HG02588 (cell line): Measurements from ENCODE around the gene BEGAIN.
"Not testable (repeated sequence)": the region's sequence is repeated elsewhere in the genome, so short reads cannot be mapped to it uniquely, and the experiment has no call there.

Experiments
- ATAC-seq: cut with Tn5 transposase; IDR thresholded peaks from one replicate; pipeline ENCODE4 v1.9.1; 2021; ENCODE audit warnings: mild to moderate bottlenecking, moderate library complexity; ENCODE audit not compliant: unreplicated experiment

The BEGAIN gene

DNA sequence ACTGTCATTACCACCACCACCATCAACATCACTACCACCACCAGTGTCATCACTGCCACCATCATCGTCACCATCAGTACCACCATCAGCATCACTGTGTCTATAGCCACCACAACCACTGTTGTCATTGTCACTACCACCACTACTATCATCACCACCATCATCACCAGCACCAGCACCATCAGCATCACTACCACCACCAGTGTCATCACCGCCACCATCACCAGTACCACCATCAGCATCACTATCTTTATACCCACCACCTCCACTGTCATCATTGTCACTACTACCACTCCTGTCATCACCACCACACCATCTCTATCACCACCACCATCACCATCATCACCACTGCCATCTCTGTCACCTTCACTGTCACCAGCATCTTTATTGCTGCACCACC lies 60.6 kb downstream of the BEGAIN start:
- no peak for ATAC-seq

DNA sequence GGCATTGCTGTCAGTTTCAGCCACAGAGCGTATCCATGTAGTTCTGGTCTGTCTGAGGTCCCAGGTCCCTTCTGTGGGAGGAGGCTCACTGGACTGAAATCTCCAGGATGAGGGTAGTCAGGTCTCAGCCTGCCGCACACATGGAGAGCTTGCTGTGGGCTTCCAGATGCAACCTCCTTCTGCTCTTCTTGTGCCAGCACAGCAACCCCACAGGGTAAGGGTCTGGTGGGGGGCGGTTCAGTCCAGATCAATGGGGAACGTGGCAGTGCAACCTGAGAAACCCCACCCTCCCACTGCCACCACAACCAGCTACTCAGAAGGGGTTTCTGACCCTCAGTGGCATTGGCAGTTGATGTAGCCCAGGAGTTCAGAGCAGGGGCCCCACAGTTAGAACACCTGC lies 61.2 kb downstream of the BEGAIN start:
- ATAC-seq, result no peak

DNA sequence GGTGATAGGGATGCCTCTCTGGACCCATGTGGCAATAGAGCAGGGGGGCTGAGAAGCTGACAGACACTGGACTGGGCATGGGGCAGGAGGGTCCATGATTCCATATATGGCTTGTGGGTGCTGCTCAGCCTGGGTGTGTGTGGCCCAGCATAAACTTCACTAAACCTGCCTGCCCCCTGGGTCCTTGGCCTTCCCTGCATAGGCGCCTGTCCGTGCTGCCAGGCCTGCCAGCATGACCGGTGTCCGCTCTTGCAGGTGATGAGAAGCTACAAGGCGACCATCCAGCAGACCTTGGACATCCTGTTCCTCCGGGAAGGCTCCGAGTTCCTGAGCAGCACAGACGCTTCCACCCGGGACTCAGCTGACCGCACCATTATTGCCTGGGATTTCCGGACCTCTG lies 61.6 kb downstream of the BEGAIN start:
- ATAC-seq, result no peak

DNA sequence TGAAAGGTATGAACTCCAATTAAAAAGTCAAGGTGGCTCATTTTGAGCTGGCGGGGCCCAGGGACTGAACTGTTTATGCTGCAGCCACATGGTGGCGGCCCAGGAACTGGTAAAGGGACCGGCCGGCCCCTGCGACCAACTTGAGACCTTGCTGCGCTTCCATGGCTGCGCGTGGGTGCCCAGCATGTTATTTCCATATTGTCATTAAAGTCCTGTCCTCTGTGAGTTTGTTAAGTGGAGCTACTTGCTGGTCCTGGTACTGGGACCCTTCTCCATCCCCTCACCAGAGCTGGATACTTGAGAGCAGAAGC lies 62.3 kb downstream of the BEGAIN start:
- ATAC-seq, result no peak

DNA sequence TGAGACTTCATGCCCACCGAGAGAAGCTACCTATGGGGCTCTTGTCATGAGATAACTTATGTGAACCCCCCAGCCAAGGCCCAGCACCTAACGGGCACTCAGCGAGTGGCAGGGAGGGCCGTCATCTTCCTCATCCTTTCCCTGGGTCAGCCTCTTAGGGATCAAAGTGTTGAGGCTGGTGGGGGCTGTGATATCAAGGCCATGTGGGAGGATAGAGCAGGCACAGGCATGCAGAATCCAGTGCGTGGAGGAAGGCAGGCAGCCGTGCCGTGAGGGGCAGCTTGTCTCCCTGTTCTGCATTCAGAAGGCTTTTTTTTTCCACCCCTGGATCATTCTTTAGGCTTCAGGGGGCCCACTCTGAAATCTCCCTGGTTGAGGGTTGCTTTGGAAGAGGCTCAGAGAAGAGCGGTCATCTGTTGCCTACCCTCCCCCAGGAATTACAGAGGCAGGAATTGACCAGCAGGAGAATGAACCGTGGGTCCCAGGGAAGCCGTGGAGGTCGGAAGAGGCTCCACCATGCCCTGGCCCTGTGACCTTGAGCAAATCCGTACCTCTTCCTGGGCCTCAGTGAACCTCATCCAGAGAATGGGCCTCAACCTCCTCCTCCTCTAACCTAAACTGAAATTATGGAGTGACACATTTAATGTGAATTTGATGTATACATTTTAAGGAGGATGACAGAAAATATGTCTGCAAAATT lies 62.8 kb downstream of the BEGAIN start:
- no peak for ATAC-seq

DNA sequence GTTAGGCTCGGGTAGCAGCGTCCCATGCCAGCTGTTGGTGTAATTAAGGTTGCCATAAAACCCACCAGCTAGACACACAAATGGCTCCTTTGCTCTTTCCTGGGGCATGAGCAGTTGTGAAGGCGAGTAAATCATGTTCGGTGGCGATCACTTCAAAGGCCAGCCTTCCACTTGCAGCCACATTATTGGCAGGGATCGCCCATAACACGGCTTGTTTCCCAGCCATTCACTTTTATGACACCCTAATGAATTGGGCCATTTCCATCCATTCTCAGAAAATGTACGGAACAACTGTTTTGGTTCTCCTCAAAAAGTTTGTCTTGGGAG lies 63.4 kb downstream of the BEGAIN start:
- ATAC-seq, result no peak

DNA sequence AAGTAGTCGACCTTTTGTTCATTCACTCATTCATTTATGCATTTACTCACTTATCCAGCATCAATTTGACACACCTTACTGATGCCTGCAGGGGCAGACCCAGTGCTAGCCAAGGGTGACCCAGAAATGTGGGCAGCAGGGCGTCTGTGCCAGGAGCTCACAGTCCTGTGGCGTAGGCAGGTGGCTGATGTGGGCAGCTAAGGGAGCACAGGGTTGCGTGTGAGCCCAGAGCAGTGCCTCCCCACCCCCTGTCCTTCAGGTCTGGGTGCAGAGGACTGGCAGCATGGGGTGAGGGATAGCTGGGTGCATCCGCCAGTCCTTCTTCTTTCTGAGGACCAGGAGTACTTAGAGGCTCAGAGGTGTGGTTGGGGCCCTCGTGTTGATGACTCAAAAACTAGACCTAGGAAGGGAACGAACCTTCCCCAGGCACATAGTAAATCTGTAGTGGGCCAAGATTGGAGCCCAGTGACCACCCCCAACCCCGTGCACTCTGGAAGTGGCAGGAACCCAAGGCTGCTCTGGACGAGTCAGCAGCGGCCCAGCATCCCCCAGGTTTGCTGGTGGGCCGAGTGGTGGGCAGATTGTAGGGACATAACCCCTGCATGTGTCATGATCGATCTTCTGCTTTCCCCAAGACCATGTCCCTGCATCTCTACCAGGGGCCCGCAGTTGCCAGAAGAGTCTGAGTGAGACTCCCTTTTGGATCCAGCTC lies 63.9 kb downstream of the BEGAIN start:
- ATAC-seq, result no peak

DNA sequence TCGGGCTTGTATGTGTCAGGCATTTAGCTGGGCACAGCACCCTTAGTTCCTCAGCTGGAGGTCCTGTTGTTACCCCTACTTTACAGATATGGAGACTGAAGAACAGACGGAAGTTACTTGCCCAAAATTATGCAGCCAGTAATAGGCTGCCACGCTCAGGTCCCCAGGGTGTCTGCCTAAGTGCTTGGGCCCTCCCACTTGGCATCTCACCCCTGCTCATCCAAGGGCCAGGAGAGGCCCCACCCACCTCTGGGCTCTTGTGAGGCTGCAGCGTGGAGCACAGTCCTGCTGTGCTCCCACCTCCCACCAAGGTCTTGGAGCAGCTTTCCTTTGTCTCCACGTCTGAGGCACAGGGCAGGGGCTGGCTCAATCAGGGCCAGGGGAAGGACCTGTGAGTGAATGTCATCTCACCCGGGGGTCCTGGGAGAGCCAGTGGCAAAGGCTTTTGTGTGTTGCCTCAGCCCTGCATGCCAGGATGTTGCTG lies 64.6 kb downstream of the BEGAIN start:
- ATAC-seq, result no peak

DNA sequence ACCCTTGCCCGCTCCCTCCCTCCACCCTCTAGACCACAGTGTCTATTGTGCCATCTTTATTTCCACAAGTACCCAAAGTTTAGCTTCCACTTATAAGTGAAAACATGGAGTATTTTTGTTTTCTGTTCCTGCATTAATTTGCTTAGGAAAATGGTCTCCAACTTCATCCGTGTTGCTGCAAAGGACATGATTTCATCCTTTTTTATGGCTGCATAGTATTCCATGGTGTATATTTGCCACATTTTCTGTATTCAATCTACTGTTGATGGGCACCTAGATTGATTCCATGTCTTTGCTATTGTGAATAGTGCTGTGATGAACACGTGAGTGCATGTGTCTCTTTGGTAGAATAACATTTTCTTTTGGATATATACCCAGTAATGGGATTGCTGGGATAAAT lies 81.2 kb downstream of the BEGAIN start:
- not testable (repeated sequence) for ATAC-seq

DNA sequence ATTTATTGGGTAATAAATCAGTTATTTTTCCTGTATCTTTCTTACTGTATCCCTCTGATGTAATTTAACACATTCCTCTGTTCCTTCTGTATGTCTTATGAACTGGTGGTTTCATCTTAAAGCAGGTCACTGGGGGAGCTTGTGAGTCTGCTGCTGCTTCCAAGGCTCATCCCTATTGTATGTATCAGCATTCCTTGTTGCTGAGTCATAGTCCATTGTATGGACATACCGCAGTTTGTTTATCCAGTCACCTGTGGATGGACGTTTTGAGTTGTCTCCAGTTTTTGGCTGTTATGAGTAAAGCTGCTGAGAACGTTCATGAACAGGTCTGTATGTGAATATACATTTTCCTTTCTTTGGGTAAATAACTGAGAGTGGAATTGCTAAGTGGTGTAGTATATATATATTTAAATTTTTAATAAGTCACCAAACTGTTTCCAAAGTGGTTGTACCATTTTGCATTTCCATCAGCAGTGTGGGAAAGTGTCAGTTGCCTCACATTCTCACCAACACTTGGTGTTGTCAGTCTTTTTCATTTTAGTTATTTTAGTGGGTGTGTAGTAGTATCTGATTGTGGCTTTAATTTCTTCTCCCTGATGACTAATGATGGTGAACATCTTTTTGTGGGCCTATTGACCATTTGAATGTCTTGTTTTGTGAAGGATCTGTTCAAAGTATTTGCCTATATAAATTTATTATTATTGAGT lies 82.7 kb downstream of the BEGAIN start:
- ATAC-seq, result no peak

DNA sequence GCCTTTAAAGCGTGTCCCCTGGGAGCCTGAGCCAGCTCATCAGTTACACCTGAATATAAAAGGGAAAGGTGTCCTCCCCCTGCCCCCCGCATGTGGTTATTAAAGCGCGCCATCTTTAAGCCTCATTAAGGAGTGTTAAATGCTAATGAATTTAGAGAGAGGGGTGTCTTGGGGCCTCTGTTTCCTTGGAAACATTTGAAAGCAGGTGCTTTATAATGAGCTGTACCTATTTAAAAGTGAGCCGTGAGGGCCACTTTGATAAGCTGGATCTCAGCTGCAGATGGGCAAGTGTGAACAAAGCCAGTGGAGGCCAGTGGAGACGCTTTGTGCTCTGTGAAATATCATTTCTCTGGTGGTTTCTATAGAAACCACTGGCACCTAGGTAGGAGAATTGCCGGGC lies 84.0 kb downstream of the BEGAIN start:
- ATAC-seq, result no peak

DNA sequence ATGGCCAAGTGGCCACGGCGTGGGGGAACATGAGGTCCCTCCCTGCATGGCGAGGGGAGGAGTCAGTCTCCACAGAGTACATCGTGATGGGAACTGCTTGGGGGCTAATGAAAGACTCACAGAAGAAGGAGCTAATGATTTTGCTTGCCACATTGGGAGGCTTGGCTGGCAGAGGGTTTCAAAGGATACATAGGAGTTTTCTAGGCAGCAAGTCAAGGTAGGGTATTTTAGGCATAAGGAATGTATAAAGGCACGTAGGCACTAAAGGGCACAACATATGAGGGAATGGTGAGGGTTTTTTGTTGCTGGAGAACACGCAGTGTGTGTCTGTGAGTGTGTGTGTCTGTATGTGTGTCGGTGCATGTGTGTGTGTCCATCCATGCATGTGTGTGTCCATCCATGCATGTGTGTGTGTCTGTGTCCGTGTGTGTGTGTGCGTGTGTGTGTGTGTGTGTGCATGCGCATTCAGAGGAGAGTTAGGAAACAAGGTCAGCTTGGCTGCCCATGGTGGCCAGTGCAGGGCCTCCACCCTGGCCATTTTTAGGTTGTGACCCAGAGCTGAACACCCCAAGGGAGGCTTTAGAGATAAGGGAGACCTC lies 84.5 kb downstream of the BEGAIN start:
- no peak for ATAC-seq

DNA sequence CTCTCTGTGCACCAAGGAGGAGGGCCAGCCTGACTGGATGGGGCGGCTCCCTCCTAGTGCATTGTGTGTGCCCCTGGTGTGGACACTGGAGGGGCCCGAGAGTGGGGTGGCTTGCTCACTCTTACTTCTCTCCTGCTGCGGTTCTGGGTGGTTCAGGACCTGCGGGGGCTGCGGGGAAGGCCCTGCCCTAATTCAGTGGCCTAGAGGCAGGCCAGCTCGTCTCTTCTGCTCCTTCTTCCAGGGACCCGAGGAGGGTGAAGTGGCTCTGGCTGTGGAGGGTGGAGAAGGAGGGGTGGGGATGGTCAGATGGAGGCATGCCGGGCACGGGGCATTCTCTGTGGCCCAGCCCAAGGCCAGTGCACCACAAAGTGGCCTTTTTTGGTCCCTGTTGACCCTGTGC lies 87.1 kb downstream of the BEGAIN start:
- no peak for ATAC-seq

DNA sequence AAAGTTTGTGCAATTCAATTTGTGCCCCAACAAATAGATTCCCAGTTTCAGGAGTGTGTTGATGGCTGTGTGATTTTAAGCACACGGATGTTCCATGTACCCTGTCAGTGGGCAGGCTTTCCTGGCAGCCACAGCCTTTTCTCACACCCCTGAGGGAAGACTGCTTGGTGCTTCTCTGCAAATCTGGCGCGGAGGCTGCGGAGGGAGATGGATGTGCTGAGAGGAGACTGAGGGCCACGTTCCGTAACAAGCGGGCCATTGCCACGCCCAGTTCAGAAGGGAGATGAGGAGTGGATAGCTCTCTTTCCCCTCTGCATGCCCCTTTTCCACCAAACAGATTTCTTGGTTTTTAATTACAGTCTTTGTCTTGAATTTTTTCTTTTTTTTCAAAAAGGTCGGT lies 89.1 kb downstream of the BEGAIN start:
- ATAC-seq, result no peak

DNA sequence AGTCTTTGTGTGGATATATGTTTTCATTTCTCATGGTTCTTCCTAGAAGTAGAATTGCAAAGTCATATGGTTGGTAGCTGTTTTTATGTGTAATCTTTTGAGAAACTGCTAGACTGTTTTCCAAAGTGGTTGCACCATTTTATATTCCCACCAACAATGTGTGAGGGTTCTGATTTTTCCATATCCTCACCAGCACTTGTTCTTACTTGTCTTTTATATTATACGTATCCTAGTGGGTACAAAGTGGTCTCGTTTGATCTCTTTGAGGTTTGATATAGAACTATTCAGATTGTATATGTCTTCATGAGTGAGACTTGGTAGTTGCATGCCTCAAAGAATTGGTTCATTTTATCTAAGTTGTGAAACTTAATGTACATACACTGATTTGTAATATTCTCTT lies 91.3 kb downstream of the BEGAIN start:
- ATAC-seq, result no peak

DNA sequence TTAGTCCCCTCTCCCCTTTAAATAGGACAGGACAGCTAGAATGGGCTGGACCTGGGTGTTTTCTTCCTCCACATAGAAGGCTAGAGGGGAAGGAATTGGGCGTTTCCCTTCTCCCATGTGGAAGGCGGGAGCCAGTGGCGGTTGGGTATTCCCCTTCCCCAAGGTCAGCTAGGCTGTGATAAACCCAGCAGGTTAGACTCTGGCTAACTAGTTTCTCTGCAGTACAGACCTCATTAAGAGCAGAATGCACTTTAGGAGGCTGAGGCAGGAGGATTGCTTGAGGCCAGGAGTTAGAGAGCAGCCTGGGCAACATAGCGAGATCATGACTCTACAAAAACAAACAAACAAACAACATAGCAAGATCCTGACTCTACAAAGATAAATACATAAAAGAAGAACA lies 92.6 kb downstream of the BEGAIN start:
- no peak for ATAC-seq

DNA sequence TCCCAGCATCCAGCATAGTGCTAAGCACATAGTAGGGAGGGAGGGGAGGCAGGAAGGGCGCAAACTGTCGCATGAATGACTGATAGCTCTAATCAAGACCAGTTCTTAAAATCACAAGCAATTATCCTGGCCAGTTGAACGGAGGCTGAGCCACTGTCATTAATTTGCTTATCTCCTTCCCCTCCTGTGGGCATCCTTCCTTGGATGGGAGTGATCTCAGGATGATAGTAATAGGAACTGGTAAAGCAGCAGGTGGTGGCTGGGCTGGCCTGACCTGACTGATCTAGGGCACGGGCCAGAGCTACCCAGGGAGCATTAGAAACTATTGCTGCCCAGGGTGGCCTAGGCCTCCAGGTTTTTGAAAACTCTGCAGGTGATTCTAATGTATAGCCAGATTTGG lies 97.0 kb downstream of the BEGAIN start:
- ATAC-seq, result no peak

DNA sequence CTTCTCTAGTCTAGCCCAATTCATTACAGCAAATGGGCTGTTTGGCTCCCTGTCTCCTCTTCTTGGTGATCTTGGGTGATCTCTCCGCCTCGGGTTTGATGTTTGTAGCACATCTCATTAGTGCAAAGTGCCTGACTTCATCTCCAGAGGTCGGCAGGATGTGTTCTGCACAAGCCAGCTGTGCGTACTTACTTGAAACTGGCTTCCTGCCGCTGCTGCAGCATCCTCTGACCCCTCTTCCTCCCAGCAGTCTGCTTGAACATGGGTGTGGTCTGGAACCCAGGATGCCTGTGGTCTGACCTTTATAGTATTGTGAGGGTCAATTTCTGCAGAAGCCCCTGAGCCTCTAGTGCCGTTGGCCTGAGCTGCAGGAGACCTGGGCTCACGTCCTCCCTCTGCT lies 99.2 kb downstream of the BEGAIN start:
- no peak for ATAC-seq

DNA sequence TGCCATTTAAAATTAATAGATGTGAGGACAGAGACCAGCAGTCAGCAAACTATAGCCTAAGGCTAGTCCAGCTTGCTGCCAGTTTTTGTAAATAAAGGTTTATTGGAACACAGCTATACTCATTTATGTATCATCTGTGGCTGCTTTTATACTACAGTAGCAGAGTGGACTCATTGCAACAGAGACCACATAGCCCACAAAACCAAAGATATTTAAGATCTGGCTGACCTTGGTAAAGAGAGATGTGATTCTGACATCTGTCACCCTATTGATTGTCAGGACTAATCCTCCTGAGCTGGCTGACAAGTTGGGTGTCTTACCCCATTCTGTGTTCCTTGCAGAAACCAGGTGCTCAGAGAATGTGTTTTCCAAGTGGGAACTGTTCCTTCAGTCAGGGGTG lies 99.9 kb downstream of the BEGAIN start:
- no peak for ATAC-seq
